Neutrophil (primary cell): ENCODE measurements around the gene LDB2.
"Not testable (repeated sequence)": the region's sequence is repeated elsewhere in the genome, so short reads cannot be mapped to it uniquely, and the experiment has no call there.

Experiments used
- H3K27ac ChIP-seq: fragments of 200-600 bp; sonication (generic); 2 replicates; pipeline ENCODE4 v1.5.1; 2016; ENCODE audit warnings: mild to moderate bottlenecking, moderate library complexity
- H3K27me3 ChIP-seq: fragments of 200-600 bp; sonication (generic); 2 replicates; pipeline ENCODE4 v1.6.0; 2016; ENCODE audit warnings: mild to moderate bottlenecking
- H3K36me3 ChIP-seq: fragments of 200-600 bp; sonication (generic); 2 replicates; pipeline ENCODE4 v1.5.1; 2017
- H3K4me1 ChIP-seq, 2 experiments: fragments of 200-600 bp in 1 of 2; sonication (generic) in 1 of 2; 1 replicate in 1 of 2; 2 replicates in 1 of 2; pipeline versions ENCODE4 v1.5.1 to v1.6.1; 2013 to 2016; ENCODE audit warnings: low read depth in 1 of 2, low read length in 1 of 2, mild to moderate bottlenecking in 1 of 2, moderate library complexity in 1 of 2; ENCODE audit not compliant: control insufficient read depth in 1 of 2, insufficient read depth in 1 of 2
- H3K4me3 ChIP-seq, 2 experiments: fragments of 200-600 bp in 1 of 2; sonication (generic) in 1 of 2; 1 replicate in 1 of 2; 2 replicates in 1 of 2; pipeline ENCODE4 v1.5.1; 2013 to 2016; ENCODE audit warnings: low read depth in 1 of 2, low read length in 1 of 2, mild to moderate bottlenecking in 1 of 2, moderate library complexity in 1 of 2
- H3K9me3 ChIP-seq: fragments of 200-600 bp; sonication (generic); 2 replicates; pipeline ENCODE4 v1.5.1; 2016
- CTCF ChIP-seq: fragments of 200-600 bp; sonication (generic); IDR thresholded peaks from 2 replicates; pipeline ENCODE4 v1.5.1; 2016; ENCODE audit warnings: antibody characterized with exemption

The LDB2 gene

GRCh38 chr4:16926214-16926613 is 27.8 kb upstream of the LDB2 start:
- Histone ChIP-seq H3K27me3 (no peaks in the 10 kb centered on the region), H3K36me3 (no peaks in the 10 kb centered on the region), H3K9me3 (no peaks in the 10 kb centered on the region), H3K27ac (no peak overlapping the region), H3K4me3 (no peak overlapping the region), H3K4me1 (no peaks in the 10 kb centered on the region)
- TF ChIP-seq CTCF: no peak

DNA sequence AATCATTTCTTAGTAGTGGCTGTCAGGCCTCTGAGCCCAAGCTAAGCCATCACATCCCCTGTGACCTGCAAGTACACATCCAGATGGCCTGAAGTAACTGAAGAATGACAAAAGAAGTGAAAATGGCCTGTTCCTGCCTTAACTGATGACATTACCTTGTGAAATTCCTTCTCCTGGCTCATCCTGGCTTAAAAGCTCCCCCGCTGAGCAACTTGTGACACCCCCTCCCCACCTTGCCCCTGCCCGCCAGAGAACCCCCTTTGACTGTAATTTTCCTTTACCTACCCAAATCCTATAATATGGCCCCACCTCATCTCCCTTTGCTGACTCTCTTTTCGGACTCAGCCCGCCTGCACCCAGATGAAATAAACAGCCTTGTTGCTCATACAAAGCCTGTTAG is 20.3 kb upstream of the LDB2 start:
- H3K9me3 ChIP-seq, H3K36me3 ChIP-seq, H3K4me3 ChIP-seq, H3K4me1 ChIP-seq, H3K27me3 ChIP-seq, H3K27ac ChIP-seq: not testable (repeated sequence)

DNA sequence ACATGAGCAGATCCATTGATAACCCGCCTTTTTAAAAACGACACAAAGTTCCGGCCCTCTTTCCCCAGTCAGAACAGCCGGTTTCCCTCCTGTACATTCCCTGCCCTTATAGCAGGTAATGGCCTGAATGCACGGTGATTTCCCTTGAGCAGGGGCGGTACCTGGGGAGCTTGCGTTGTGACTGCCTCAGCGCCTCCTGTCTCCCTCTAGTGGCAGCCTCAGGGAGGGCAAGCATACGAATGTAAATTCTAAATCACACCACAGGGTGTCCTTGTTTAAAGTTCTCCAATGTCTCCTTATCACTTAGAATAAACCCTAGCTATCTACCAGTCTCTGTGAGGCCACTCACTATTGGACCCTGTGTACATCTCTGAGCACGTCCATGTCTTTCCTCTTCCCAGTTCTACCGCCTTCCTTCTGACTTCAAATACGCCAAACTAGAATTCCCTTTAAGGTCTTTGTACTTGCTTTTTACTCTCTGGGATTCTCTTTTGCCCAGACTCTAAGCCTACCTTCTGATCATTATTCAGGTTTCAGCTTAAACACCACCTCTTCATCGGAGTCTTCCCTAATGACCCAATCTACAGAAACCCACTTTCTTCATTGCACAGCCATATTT is 18.4 kb upstream of the LDB2 start:
- no peaks in the 10 kb centered on the region for H3K4me1 ChIP-seq

GRCh38 chr4:16916031-16916430 is 17.6 kb upstream of the LDB2 start:
- H3K27ac ChIP-seq: no peak overlapping the region
- H3K36me3 ChIP-seq: no peaks in the 10 kb centered on the region
- H3K27me3 ChIP-seq: no peaks in the 10 kb centered on the region
- H3K4me3 ChIP-seq: no peak overlapping the region
- TF ChIP-seq CTCF: no peak
- H3K4me1 ChIP-seq: no peaks in the 10 kb centered on the region
- H3K9me3 ChIP-seq: no peaks in the 10 kb centered on the region

More for the DNA sequence above, 18.4 kb upstream of the LDB2 start:
- Histone ChIP-seq H3K36me3 (no peaks in the 10 kb centered on the region), H3K4me3 (no peak overlapping the region), H3K27me3 (no peaks in the 10 kb centered on the region), H3K27ac (no peak overlapping the region), H3K9me3 (no peaks in the 10 kb centered on the region)
- peak; percentile 41 for TF ChIP-seq CTCF

DNA sequence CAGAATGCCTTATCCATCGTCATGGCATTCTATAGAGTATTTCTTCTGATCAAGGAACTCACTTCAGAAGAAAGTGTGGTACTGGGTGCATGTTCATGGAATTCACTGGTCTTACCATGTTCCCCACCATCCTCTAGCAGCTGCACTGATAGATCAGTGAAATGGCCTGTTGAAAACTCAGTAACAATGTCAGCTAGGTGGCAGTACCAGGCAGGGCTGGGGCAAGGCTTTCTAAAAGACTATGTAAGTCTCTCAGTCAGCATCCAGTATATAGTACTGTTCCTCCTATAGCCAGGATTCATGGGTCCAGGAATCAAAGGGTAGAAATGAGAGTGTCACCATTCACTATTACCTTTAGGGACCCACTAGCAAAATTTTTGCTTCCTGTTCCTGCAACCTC is 15.8 kb upstream of the LDB2 start:
- no peaks in the 10 kb centered on the region for H3K4me1 ChIP-seq
- H3K27ac ChIP-seq: no peak overlapping the region
- no peaks in the 10 kb centered on the region for H3K27me3 ChIP-seq
- no peaks in the 10 kb centered on the region for H3K9me3 ChIP-seq
- TF ChIP-seq CTCF: no peak
- H3K36me3 ChIP-seq: no peaks in the 10 kb centered on the region
- H3K4me3 ChIP-seq: no peak overlapping the region

- Histone ChIP-seq H3K27me3 (no peaks in the 10 kb centered on the region), H3K27ac (no peak overlapping the region), H3K9me3 (no peaks in the 10 kb centered on the region), H3K4me1 (no peaks in the 10 kb centered on the region), H3K4me3 (no peak overlapping the region), H3K36me3 (no peaks in the 10 kb centered on the region)
- TF ChIP-seq CTCF: no peak
Observed at GRCh38 chr4:16912896-16913295, 14.5 kb upstream of the LDB2 start.
